Limb (tissue), 2 donors: ENCODE data around the gene JSRP1.

Source experiments
- DNase-seq, 2 donors: peaks; one replicate each; pipeline ENCODE4 v3.0.0-alpha.2; 2016; ENCODE audit errors: extremely low spot score in 2 of 2

JSRP1 gene

GRCh38 chr19:2246801-2247361 lies 9.3 kb downstream of the JSRP1 start:
- DNase-seq: no peak

- DNase-seq: no peak
These were observed 10.1 kb downstream of the JSRP1 start for GRCh38 chr19:2246014-2246620.

DNA sequence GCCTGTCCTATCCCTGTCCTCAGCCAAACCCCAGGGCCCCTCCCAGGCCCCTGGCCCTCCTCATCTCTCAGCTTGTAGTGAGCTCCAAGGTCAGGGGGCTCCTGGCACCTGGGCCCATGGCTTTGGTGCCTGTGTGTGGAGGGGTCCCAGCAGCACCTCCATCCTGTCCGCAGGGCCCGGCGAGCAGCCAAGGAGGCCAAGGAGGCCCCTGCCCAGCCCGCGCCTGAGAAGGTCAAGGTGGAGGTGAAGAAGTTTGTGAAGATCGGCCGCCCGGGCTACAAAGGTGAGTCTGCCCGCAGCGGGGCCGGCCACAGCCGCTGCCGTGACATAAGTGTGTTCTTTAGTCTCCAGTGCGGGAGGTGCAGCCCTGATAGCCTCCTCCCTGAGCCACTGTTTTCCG lies 10.9 kb downstream of the JSRP1 start:
- no peak for DNase-seq

DNA sequence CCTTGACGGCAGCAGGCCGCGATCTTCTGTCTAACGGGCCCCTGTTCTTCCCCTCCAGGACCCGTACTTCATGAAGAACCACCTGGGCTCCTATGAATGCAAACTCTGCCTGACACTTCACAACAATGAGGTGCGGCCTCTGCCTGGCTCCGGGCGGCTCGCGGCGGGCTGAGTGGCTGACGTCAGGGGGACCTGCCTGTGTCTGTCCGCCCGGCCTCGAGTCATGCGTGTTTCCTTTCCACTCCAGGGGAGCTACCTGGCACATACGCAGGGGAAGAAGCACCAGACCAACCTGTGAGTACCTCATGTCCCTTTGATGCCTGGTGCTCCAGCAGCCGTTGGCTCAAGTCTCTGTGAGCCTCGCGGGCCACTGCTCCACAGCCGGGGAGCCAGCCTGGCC lies 11.7 kb downstream of the JSRP1 start:
- no peak for DNase-seq

GRCh38 chr19:2244125-2244411 lies 12.1 kb downstream of the JSRP1 start:
- DNase-seq: no peak

DNA sequence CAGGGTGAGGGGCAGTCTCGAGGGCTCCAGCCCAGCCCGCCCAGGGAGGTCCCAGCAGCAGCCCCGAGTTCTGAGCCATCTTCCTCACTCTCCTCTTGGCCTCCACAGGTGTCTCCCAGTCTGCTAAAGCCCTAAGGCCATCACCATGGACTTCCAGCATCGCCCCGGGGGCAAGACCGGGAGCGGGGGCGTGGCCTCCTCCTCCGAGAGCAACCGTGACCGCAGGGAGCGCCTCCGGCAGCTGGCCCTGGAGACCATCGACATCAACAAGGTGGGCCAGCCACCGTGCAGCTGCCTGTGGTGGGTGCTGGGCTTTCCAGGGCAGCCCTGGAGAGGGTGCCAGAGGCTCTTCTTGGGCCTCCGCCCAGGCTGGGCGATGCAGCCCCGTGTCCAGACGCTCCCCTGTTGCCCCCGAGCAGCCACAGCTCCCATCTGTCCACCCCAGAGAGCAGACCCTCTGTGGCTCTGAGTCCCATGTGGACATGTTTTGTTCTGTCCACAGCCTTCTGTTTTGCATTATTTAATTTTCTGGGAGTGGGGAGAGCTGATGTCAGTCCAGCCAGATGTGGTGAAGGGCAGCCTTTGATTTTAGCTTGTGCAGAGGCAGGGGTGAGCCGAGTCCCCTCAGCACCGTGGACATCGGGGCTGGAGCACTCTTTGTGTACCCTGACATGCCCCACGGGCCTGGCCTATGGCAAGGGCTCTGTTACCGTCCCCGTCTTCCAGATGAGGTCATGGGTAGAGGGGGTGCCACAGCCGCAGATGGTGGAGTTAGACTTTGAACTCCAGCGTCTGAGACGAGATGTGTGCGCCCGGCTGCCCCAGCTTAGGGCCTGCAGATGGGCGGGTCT lies 12.7 kb downstream of the JSRP1 start:
- DNase-seq: no peak

- no peak for DNase-seq
These were observed 13.4 kb downstream of the JSRP1 start for GRCh38 chr19:2242816-2243215.

DNA sequence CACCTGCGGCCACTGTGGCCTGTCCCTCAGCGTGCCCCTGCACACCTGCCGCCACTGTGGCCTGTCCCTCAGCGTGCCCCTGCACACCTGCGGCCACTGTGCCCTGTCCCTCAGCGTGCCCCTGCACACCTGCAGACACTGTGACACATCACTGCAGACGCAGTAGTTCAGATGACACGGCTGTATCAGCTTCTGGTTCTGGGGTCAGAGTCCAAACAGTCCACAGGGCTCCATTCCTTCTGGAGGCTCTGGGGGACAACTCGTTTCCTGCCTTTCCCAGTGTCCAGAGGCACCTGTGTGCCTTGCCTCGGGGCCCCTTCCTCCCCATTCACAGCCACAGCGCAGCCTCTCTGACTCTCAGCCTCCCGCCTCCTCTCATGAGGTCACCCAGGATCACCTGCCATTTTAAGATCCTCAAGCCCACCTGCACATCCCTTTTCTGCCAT lies 14.1 kb downstream of the JSRP1 start:
- no peak for DNase-seq

GRCh38 chr19:2240881-2241760 lies 15.1 kb downstream of the JSRP1 start:
- DNase-seq: no peak

DNA sequence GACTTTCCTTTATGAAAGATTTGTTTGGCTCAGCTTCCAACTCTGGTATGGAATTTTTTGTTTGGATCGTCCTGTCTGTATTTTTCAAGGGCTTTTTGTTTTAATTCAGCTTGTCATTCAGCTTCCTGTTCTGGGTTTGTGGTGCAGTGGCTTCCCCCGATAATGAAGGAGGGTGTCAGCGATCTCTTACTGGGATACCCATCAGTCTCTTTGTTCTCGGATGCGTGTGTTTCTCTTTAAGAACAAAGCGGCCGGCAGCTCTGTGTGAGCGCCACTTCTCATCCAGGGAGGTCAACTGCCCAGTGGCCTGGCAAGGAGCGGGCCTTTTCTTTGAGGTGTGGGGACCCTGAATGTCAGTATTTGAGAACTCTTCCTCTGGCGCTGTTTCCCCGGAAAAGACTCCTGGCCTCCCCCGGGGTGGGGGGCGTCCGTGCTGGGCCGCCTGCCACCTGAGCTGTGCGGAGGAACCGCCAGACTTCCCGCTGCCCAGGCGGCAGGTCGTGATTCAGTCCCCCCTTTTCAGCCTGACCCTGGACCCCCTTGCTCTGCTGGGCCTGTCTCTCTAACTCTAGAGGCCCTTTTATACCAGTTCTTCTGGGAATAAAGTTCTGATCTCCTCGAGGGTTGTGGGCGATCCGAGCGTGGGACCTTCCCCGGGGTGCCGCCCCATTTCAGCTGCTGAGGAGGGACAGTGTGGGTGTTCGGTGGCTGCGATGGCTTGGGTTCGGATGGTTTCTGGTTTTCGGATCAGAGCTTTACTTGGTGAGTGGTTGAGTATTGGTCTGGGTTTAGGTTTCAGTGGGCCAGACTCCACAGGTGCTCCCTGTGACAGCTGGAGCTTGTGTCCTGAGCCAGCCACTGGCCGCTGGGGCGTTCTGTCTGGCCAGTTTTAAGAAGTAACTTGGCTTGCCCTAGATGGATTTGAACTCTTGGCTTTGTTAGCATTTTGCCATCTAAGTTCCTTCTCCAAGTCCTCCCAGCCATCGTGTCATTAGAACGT lies 16.1 kb downstream of the JSRP1 start:
- no peak for DNase-seq

GRCh38 chr19:2239173-2239572 lies 17.0 kb downstream of the JSRP1 start:
- no peak for DNase-seq

DNA sequence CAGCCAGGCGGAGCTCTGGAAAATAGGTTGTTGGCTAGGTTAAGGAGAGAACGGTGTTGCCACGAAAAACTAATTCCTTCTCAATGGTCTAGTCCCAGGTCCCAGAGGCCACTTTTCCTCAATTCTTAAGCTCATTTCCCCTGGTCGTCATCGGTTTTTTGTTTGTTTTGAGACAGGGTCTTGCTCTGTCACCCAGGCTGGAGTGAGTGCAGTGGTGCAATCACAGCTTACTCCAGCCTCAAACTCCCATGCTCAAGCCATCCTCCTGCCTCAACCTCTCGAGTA lies 18.4 kb downstream of the JSRP1 start:
- no peak for DNase-seq

DNA sequence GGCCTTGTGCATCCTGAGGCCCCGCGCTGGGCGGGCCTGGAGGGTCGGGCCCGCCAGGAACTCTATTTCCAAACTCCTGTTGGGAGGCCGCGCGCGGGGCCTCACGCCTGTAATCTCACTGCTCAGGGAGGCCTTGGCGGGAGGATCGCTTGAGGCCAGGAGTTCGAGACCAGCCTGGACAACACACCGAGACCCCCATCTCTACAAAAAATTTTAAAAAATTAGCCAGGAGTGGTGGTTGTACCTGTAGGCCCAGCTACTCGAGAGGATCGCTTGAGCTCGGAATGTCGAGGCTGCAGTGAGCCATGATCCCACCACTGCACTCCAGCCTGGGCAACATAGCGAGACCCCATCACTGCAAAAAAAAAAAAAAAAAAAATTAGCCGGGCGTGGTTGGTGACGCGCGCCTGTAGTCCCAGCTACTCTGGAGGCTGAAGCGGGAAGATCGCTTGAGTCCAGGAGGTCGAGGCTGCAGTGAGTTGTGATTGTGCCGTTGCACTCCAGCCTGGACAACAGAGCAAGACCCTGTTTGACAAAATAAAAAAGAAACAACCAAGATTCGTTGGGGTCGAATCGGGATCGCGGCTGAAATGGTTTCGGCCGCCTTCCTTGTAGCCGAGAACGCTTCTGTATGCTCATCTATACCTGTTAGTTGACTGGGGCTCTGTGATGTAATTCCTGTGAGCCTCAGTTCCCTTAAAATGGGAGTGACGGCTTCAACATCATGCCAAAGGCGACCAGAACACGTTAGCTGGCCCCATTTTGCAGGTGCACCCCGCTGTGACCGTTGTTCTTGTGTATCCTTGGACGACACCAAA lies 19.0 kb downstream of the JSRP1 start:
- no peak for DNase-seq

DNA sequence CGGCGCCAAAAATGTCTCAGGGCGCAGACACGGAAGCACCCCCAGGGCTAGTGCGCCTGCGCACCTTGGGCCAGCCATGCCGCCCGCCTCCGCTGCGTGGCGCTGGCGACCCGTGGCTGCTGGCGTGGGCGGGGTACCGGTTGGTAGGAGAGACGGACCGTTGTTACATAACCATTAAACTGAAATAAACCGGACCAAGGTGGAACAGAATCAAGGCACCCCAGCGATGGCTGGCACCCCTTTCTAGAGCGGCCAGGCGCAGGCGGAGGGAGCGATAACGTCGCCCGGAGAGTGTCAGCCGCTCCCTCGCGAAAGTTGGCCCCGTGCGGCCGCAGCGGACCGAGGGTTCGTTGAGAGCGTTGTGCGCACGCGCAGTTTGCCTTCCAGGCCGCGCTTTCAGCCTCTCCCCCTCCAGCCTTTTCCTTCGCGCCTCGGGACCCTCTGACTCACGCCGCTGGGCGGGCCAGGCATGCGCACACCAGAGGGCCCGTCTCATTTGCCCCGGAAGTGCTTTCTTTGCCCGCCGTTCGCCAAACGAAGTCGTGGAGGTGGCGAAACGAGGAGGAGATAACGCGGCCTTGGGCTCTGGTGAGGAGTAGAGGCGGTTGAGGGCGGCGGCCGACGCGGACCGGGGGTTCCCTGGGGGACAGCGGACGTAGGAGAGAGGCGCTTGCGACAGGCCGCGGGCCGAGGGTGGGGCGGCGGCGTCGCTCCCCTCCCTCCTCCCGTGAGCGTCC lies 19.7 kb downstream of the JSRP1 start, which contains the start of the genes PLEKHJ1 and SF3A2:
PLEKHJ1 (minus strand) TSS at position 16 of the 737 bp plus-strand sequence. CDS start 81 bp downstream, outside the sequence.
SF3A2 (plus strand) TSS at position 511 of the 737 bp plus-strand sequence. CDS start 6,595 bp downstream, outside the sequence.
- DNase-seq: peak; percentile 99 to 100

DNA sequence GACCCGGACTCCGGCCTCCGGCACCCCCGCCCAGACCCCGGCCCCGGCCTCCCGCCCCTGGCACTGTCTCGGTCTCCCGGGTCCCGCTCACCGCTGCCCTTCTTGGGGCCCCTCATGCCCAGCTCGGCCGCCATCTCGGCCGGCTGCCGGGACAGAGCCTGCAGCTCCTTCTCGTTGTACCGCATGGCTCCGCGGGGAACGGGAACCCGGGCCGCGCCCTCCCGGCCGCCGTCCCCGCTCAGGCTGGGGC lies 20.2 kb downstream of the JSRP1 start:
- DNase-seq: no peak

DNA sequence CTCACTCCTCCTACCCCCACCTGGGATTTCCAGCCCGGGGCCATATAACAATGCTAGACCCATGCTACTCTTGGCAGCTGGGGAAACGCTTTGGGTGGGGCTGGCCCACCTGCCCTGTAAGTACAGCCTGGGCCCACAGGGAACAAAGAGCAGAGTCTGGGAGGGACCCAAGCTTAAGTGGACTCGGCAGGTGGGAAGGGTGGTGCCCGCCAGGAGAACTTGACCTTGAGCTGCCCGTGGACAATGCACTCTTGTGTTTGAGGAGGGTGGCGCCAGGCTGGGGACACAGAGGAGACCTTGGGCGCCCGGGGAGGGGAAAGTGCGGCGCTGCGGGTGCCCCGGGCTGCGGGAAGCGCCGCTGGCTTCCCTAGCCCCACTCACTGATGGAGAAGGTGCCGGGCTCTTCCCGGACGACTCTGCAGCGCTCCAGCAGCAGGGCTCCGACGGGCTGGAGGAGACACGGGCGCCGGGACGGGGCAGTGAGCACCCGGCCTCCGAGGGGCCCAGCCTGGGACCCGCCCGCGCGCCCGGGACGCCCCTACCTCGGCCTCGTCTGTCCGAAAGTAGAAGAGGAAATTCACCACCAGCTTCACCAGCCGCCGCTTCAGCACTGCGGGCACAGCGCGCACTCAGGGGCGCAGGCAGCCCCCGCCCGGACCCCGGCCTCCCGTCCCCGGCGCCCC lies 20.7 kb downstream of the JSRP1 start:
- DNase-seq: no peak

DNA sequence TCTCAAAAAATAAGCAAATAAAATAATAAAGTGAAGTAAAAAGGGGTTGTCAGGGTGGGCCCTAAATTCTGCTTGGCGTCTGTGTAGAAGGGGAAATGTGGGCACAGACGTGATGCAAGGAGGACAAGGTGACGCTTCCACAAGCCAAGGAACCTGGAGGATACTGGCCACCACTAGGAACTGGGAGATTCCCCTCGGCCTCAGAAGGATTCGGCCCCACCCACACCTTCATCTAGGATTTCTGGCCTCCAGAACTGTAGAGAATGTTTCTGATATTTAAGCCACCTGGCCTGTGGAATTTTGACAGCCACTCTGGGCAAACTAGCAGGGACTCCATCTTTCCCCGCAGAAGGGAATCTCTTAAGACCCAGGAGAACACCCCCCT lies 21.2 kb downstream of the JSRP1 start:
- no peak for DNase-seq

GRCh38 chr19:2233601-2234280 lies 22.5 kb downstream of the JSRP1 start:
- DNase-seq: no peak
